GM21737 (cell line): ENCODE measurements around the gene PEX19.

Experiments used
- ATAC-seq: cut with Tn5 transposase; IDR thresholded peaks from one replicate; pipeline ENCODE4 v1.9.1; 2021; ENCODE audit warnings: mild to moderate bottlenecking, moderate library complexity; ENCODE audit not compliant: unreplicated experiment

PEX19 gene

GRCh38 chr1:160243767-160244166 is 41.2 kb downstream of the PEX19 start:
- ATAC-seq, result no peak

- no peak for ATAC-seq
Observed at GRCh38 chr1:160239582-160240299, 45.2 kb downstream of the PEX19 start.

DNA sequence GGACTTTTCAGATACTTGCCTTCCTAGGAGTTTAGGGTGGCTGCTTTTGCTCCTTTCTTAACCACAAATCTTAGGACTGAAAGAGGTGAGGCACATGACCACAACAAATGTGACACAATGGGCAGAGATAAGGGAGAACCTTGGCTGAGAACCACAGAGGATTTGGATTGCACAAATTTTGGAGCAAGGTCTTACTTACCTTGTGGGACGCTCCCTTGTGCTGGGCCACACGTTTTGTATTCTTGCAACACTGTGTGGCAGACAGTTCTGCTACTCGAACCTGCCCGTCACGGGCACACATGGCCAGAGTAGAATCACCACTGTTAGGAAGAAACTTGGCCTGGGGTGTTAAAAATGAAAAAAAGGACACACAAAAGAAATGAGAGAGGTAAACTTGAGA is 46.5 kb downstream of the PEX19 start:
- no peak for ATAC-seq

DNA sequence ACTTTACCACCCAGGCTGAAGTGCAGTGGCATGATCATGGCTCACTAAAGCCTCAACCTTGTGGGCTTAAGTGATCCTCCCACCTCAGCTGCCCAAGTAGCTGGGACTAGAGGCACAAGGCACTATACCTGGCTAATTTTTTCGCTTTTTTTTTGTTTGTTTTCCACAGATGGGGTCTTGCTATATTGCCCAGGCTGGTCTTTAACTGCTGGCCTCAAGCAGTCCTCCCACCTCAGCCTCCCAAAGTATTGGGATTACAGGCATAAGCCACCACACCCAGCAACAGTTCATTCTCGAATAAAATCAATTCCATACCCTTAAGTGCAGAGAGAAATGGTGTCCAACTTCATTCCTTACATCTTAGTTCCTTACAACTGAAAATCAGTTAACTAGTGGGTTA is 47.4 kb downstream of the PEX19 start:
- ATAC-seq, result no peak

DNA sequence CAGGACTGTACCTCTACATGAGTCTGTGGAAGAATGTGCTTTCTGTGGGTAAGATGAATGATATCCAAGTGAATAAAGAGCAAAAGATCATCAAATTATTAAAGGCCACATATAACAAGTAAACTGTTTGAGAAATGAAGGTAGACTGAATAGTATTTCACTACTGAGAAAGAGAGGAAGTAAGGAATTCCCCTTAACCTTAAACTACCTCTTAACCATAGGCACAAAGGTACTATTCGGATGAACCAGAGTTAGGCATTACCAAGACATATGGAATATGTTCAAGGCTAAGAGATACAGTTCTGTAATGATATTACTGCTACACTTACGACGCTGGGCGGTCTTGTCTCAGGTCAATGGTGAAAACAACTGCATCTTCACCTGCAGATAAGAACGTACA is 48.1 kb downstream of the PEX19 start:
- ATAC-seq, result no peak

DNA sequence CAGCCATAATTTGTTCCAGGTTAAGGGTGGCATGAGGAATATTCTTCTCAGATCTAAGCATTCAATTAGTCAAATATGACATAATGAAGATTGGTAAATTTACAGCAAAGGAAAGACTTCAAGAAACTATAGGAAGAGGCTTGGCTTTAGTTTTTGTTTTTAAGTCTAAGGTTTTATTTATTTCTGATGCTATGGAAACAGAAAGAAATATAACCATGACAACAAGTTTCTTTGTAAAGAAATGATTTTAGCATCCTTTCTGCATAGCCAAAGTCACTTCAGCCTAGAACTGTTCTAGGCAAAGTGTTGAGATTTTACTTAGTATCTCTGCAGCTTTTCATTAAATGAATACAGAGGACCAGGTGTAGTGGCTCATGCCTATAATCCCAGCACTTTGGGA is 52.0 kb downstream of the PEX19 start:
- no peak for ATAC-seq

DNA sequence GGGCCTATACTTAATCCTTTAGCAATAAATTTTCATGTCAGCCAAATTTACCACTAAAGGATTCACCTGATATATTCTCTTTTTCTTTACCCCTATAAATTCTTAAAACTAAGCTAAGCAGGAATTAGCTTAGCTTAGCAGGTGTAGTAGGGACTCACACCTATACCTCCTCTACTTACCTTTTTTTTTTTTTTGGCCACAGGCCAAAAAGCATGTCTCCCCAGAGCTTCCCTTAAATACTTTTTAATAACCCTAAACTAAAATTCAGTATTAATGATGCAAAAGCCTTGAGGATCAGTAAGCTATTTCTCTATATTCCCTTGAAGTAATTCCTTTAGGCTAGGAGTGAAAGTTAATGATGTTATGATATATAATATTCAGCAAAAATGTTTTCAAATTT is 56.5 kb downstream of the PEX19 start:
- ATAC-seq, result no peak

DNA sequence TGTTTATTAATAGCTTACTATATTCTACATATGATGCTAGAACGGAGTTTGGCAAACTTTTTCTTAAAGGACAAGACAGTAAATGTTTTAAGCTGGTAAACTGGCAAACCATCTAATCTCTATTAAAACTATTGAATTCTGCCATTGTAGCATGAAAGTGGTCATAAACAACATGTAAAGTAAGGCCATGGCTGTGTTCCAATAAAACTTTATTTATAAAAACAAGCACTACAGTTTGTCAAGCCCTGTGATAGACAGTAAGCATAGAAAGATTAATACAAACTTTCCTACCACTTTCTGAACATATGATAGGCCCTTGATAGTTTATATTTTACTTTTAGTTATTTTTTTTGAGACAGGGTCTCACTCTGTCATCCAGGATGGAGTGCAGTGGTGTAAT is 57.4 kb downstream of the PEX19 start:
- no peak for ATAC-seq

- ATAC-seq, result no peak
Observed at GRCh38 chr1:160227034-160227433, 57.9 kb downstream of the PEX19 start.
